ENCODE measurements around the gene TAGLN. TPM values are rescaled to one million over a fixed set of nuclear protein-coding genes. Genes with fewer than 3 reads are reported as not detected.

TAGLN gene
- 5.8 and 6.0 TPM in 2 replicates for total RNA-seq

DNA sequence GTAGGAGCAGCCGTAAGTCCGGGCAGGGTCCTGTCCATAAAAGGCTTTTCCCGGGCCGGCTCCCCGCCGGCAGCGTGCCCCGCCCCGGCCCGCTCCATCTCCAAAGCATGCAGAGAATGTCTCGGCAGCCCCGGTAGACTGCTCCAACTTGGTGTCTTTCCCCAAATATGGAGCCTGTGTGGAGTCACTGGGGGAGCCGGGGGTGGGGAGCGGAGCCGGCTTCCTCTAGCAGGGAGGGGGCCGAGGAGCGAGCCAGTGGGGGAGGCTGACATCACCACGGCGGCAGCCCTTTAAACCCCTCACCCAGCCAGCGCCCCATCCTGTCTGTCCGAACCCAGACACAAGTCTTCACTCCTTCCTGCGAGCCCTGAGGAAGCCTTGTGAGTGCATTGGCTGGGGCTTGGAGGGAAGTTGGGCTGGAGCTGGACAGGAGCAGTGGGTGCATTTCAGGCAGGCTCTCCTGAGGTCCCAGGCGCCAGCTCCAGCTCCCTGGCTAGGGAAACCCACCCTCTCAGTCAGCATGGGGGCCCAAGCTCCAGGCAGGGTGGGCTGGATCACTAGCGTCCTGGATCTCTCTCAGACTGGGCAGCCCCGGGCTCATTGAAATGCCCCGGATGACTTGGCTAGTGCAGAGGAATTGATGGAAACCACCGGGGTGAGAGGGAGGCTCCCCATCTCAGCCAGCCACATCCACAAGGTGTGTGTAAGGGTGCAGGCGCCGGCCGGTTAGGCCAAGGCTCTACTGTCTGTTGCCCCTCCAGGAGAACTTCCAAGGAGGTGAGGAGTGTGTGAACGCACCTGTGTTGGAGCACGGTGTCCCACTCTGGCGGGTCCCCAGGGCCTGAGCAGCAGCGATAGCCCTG is at the start of gene TAGLN:
Gene TAGLN (plus strand): TSS at position 318 of the 863 bp plus-strand sequence. CDS start 3,644 bp downstream, outside the sequence.
- intact Hi-C loops (cut with micrococcal nuclease), result no loop called here

DNA sequence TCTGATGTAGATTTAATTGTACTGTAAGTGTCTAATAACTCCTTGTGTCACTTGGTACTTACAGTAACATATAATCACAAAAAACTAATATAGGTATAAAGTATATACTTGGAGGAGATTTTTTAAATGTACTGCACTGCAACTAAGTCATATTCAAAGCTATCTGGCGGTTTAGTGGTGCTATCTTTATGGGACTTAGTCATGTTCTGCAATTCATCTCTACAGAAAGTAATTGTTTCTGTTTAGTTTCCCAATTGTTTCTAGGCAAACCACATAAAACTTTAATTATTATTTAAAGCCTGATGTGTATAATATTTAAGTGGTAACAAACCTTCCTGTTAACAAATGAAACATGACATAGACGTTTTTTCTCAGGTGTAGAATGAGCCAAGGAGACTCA is 47.1 kb upstream of the TAGLN start:
- intact Hi-C loops (cut with micrococcal nuclease), result no loop called here

DNA sequence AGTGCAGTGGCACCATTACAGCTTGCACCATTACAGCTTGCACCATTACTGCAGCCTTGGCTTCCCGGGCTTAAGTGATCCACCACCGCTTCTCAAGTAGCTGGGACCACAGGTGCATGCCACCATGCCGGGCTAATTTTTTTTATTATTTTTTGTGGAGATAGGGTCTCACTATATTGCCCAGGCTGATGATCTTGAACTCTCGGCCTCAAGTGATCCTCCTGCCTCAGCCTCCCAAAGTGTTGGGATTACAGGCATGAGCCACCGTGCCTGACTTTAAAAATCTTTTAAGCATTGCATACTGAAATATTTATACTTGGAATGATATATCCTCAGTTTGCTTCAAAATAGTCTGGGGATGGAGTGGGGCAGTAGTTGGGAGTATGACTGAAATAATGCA is 44.7 kb upstream of the TAGLN start:
- intact Hi-C loops (cut with micrococcal nuclease), result loop anchor here (1.0 kb wide), 1 partner anchor 9 kb away; no protein-coding TSS in a partner anchor

DNA sequence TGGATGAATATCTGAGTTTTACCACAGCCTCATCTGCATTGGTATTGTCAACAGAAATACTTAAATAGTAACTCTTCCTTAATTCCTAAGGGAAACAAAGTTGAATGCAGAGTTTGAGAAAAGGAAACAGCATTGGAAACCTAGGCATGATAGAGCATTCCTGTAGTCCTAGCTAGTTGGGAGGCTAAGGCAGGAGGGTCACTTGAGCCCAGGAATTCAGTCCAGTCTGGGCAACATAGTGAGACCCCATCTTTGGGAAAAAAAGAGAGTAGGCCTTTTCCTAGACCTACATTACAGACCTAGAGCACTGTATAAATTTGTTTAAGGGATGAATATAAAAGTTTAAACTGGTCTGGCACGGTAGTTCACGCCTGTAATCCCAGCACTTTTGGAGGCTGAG is 41.7 kb upstream of the TAGLN start:
- intact Hi-C loops (cut with micrococcal nuclease), result no loop called here

DNA sequence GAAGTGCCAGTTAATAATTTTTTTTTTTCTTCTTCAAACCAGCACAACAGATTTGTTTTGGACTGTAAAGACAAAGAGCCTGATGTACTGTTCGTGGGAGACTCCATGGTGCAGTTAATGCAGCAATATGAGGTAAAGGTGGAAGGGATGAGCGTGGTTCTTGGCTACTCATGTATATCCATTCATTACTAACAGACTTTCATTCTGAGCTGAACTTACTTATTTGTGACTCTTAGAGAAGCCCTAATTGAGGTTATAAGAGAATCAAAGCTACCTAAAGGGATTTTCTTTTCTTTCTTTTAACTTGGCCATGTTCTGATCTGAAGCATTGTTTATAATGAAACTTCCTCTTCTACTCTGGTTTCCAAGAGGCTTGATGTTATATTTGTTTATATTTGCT is 39.3 kb upstream of the TAGLN start:
- intact Hi-C loops (cut with micrococcal nuclease), result no loop called here

DNA sequence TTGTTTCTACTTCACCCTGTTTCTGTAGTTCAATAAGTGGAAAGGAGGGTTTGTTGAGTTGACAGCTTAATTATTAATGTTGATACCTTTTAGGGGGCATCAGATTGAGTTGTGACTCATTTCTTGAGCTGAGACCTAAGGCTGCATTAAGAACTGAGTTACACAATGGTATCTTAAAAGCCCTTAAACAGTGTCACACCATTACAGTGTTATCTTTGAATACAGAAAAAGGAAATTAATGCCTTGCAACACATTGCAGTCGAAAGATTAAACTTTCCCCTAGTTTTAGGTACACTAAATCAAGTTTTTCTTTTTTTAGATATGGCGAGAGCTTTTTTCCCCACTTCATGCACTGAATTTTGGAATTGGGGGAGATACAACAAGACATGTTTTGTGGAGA is 38.3 kb upstream of the TAGLN start:
- intact Hi-C loops (cut with micrococcal nuclease), result no loop called here

DNA sequence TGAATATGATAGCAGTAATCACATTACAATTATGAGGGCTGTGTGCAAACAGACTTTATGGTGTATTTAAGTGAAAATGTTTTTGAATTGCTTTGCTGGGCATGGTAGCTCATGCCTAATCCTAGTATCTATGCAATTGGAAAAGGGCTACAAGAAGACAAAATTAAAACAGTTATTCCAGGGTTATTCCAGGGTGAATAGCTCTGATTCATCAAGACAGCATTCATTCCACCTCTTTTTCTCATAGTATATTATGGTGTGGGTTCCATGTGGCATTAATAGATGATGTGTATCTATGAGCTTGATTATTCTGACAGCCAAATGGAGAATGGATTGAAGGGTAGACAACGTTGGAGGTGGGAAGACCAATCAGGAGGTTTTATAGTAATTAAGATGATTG is 32.7 kb upstream of the TAGLN start:
- intact Hi-C loops (cut with micrococcal nuclease), result no loop called here

- intact Hi-C loops (cut with micrococcal nuclease), result no loop called here
These were observed 29.4 kb upstream of the TAGLN start for GRCh38 chr11:117169736-117170135.

GRCh38 chr11:117170210-117170609 is 29.0 kb upstream of the TAGLN start:
- intact Hi-C loops (cut with micrococcal nuclease), result no loop called here

DNA sequence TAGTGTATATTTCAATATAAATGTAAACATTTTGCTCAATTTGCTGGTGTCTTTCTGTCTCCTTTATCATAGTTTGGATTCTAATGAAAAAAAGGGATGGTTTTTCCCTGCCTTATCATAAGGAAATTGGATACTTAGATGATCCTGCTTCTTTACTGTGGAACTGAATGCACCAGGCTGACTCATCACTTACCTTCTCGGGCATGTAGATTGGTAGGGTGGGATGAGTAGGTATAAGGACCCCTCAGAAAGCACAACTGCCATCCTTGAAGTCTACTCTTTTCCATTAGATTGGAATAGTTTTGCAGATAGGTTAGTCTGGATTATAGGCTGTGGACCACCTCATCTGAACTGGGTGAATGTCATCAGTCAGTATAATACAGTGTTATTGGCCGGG is 28.2 kb upstream of the TAGLN start:
- intact Hi-C loops (cut with micrococcal nuclease), result no loop called here

DNA sequence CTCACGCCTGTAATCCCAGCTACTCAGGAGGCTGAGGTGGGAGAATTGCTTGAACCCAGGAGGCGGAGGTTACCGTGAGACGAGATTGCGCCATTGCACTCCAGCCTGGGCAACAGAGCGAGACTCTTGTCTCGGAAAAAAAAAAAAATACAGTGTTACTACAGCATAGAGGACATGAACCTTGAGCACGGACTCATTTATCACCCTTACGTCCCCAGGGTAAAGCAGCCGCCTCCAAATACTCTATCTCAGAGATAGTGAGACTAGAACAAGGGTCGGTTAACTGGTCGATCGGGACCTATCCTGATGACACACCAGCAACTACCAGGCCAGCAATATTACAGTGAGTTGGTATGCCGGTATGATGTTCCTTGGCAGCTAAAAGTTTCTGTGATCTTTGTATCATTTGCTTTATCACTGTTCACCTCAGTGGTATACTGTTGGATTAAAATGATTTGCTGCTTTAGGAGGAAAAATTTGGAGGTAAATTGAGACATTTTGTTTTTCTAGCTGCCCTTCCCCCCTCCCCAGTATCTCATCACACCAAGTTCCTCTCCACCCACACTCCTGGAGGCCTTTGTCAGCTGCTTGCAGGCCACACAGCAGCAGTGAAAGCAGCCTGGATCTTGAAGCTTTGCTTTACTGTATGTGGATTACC is 27.6 kb upstream of the TAGLN start:
- intact Hi-C loops (cut with micrococcal nuclease), result no loop called here

DNA sequence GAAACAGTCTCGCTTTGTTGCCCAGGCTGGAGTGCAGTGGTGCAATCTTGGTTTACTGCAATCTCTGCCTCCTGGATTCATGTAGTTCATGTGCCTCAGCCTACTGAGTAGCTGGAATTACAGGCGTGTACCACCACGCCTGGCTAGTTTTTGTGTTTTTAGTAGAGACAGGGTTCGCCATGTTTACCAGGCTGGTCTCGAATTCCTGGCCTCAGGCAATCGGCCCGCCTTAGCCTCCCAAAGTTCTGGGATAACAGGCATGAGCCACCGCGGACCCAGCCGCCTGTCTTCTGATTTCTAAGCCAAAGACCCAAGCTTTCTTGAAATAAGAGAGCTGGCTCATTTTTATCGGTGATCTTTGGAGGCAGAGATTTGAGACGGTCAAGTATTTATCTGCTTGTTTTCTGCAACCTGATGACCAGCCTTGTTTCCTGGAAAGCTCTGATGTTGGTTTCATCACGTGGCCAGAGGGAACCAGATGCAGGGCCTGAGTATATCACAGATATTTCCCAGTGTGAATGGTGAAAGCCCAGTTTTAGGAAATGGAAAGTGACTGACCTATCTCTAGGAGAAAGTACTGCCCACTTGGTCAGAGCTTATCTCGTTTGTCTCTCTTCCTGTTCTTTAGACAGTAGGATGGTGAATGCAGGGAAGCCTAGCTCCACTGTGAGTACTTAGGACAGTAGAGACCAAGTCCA is 26.3 kb upstream of the TAGLN start:
- intact Hi-C loops (cut with micrococcal nuclease), result no loop called here

GRCh38 chr11:117175104-117175503 is 24.1 kb upstream of the TAGLN start:
- intact Hi-C loops (cut with micrococcal nuclease), result no loop called here

GRCh38 chr11:117175781-117176180 is 23.4 kb upstream of the TAGLN start:
- intact Hi-C loops (cut with micrococcal nuclease), result no loop called here

- intact Hi-C loops (cut with micrococcal nuclease), result no loop called here
These were observed 23.0 kb upstream of the TAGLN start for GRCh38 chr11:117176186-117176585.

GRCh38 chr11:117177534-117178209 is 21.5 kb upstream of the TAGLN start:
- intact Hi-C loops (cut with micrococcal nuclease), result loop anchor here (1.0 kb wide), 7 partner anchors 33 to 404 kb away; partner anchors contain the start of genes PAFAH1B2 and ZPR1

- intact Hi-C loops (cut with micrococcal nuclease), result loop anchor here (1.0 kb wide), 7 partner anchors 34 to 405 kb away; partner anchors contain the start of genes PAFAH1B2 and ZPR1
These were observed 20.7 kb upstream of the TAGLN start, which contains the start of gene SIDT2 for GRCh38 chr11:117178210-117179034. TSS of gene SIDT2 (plus strand) at chr11:117178743. CDS start at chr11:117179264, 521 bp downstream.

DNA sequence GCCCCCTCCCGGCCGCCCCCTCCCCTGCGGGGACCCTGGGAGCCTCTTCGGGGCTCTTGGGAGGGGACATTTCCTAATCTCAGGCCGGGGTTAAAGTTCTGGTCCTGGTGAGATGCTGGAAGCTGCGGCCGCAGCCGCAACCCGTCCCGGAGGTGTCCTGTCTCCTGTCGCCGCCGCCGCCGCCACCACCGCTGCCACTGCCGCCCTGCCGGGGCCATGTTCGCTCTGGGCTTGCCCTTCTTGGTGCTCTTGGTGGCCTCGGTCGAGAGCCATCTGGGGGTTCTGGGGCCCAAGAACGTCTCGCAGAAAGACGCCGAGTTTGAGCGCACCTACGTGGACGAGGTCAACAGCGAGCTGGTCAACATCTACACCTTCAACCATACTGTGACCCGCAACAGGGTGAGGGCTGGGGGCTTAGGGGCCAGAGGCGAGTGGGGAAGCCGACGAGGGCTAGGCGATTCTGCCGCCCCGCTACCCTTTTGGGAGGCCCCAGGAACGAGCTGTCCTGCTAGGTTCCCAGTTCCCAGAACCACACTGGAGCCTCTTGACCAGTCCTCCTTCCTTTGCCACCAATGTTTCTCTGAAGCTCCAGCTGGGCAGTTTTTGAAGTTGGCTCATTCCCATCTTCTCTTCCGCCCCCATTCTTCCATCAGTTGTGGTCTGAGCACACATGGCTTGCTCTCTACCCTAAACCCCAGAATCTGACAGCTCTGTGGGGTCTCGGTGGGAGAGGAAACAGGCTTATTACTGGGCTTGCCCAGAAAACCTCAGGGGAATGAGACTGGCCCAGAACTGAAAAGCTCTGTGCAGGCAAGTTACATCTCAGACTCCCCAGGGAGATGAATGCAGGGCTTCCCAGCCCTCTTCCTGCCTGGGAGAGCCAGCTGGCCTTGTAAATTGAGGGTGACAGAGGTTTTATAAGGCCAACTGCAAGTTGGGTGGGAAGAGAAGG is 19.8 kb upstream of the TAGLN start:
- intact Hi-C loops (cut with micrococcal nuclease), result no loop called here

DNA sequence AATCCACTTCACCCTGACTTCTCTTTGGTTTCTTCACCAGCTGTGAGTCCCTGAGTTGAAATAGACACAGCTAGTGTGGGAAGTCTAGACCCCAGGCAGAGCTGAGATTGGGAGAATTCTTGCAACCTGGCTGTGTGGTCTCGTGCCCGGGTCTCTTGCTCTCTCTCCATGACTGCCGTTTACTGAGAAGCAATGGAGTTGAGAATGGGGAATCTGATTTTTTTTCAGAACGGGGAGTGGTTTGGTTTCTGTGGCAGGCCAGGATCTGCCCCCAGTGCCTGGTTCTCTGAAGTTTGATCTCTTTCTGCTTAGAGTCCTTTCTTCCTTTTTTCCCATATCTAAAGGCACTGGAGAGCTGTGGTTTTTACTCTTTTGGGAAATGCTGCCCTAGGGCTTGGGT is 19.1 kb upstream of the TAGLN start:
- intact Hi-C loops (cut with micrococcal nuclease), result no loop called here

Measured in T-helper 1 cell treated with Interleukin-12 subunit alpha and Interleukin-12 subunit beta and Interleukin-4 antibody, amounts not matched to agents 30 ng/mL and 1 ng/mL, for 36 hours (primary cell).